Pancreas (tissue), 10 donors: ENCODE data around the gene SERPINB12. TPM values are rescaled to one million over a fixed set of nuclear protein-coding genes. Genes with fewer than 3 reads are reported as not detected.

Source experiments
- ATAC-seq, 4 donors: fragments of 200-7000 bp; cut with Tn5 transposase; one replicate each; pipeline versions ENCODE4 v1.8.0 to v1.9.1; 2020; ENCODE audit warnings: mild to moderate bottlenecking in 4 of 4, moderate library complexity in 4 of 4
- DNase-seq, 6 donors: peaks; one replicate each; pipeline ENCODE4 v3.0.0-alpha.2; 2020
- FAIRE-seq: peaks from 2 replicates; lab custom pipeline; 2012; peaks lifted over from hg19 to GRCh38; lab: Jason Lieb, UNC
- H3K27ac ChIP-seq, 4 donors: fragments of 200-600 bp; sonication (generic); 1 replicate in 3 of 4; 2 replicates in 1 of 4; pipeline versions ENCODE4 v1.5.0 to v1.8.0; 2020
- H3K27me3 ChIP-seq, 4 donors: fragments of 200-600 bp; one replicate each; pipeline ENCODE4 v1.8.0; 2021
- H3K36me3 ChIP-seq, 3 donors: fragments of 200-600 bp; sonication (generic) in 1 of 3; one replicate each; pipeline versions ENCODE4 v1.5.0 to v1.8.0; 2020 to 2021
- H3K4me1 ChIP-seq, 3 donors: fragments of 200-600 bp; one replicate each; pipeline ENCODE4 v1.8.0; 2021
- H3K4me3 ChIP-seq, 4 donors: fragments of 200-600 bp; sonication (generic) in 2 of 4; one replicate each; pipeline versions ENCODE4 v1.5.0 to v1.8.0; 2020 to 2021
- H3K9me3 ChIP-seq, 4 donors: fragments of 200-600 bp; one replicate each; pipeline ENCODE4 v1.8.0; 2021
- WGBS, 2 donors: extraction: QIAGEN DNeasy Blood & Tissue Kit; methylation state at CpG; one replicate each; pipeline ENCODE4 v1.1.7; 2013; 5-methylcytosine and 5-hydroxymethylcytosine counted together
- intact Hi-C, 3 donors: fragments of 100-400 bp; cut with DNase I; formaldehyde crosslinking; loops; one replicate each; pipeline versions ENCODE4 v1.11.1 to v1.14.2; 2022
- polyA plus RNA-seq, 2 donors: library from polyadenylated mRNA; stranded (reverse); fragments of 200-250 nt; gene quantifications; one replicate each; pipeline ENCODE4 v1.2.3, GENCODE V29; 2013
- total RNA-seq, 6 donors: library from RNA; stranded (reverse); fragmentation: NEBNext Ultra II Directional in 4 of 6; extraction: Animal tissue kit (Norgen Biotek cat#: 25700) in 4 of 6; gene quantifications; one replicate each; pipeline versions ENCODE4 v1.2.1 to v1.2.4, GENCODE V29; 2021 to 2023
- TF ChIP-seq, protein P1 (sequence below), 4 donors: fragments of 200-600 bp; sonication (generic) in 3 of 4; IDR thresholded peaks; one replicate each; pipeline versions ENCODE4 v1.5.0 to v1.8.0; 2021; ENCODE audit warnings: antibody characterized with exemption in 4 of 4
- donor health status: healthy with polysubstance abuse.
- donor health status: DM: no; HTN: no; CAD: no; lungs with moderate emphysema.
- donor health status: DM: no; HTN: no; CAD: no.
- donor health status: control.
- donor health status: control.
- donor health status: Bipolar disorder and iron deficiency.
- donor health status: DM: yes; HTN: yes; CAD: no.
- donor health status: DM: no; HTN: no; CAD: no.
- donor health status: DM: no; HTN: no; CAD: no.
- donor health status: DM: yes; HTN: yes; CAD: no.

Gene SERPINB12
- total and polyA plus RNA-seq, 8 donors: not detected

DNA sequence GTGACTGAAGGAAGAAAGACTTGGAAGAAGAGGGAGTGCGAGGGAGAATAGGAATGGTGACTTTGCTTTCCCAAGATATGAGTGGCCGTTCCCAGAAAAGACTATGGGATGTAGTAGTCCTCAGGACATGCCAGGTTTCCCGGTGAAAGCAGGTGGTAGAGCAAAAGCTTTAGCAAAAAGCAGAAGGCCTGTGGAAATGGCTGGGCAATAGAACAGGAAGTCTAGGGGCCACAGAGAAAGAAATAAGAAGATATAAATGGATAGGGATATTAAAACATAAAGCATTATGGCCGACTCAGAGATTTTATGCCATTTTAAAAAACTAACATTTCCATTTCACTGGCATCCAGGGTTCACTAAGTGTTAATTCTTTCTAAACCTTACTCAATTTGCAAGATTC is 43.8 kb downstream of the SERPINB12 start:
- no peaks in the 10 kb centered on the region for H3K4me1 ChIP-seq
- no peaks in the 10 kb centered on the region for H3K27me3 ChIP-seq
- intact Hi-C loops: no loop called here
- TF ChIP-seq, protein P1, sequence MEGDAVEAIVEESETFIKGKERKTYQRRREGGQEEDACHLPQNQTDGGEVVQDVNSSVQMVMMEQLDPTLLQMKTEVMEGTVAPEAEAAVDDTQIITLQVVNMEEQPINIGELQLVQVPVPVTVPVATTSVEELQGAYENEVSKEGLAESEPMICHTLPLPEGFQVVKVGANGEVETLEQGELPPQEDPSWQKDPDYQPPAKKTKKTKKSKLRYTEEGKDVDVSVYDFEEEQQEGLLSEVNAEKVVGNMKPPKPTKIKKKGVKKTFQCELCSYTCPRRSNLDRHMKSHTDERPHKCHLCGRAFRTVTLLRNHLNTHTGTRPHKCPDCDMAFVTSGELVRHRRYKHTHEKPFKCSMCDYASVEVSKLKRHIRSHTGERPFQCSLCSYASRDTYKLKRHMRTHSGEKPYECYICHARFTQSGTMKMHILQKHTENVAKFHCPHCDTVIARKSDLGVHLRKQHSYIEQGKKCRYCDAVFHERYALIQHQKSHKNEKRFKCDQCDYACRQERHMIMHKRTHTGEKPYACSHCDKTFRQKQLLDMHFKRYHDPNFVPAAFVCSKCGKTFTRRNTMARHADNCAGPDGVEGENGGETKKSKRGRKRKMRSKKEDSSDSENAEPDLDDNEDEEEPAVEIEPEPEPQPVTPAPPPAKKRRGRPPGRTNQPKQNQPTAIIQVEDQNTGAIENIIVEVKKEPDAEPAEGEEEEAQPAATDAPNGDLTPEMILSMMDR (IDR thresholded peaks at IDR 0.05): no peak
- DNase-seq: no peak
- no peak for ATAC-seq
- H3K36me3 ChIP-seq: no peaks in the 10 kb centered on the region
- 72 to 76% methylated on average over 4 of the region's 4 CpGs for WGBS, 2 donors
- no peak overlapping the region for H3K4me3 ChIP-seq
- FAIRE-seq: no peak
- H3K27ac ChIP-seq: no peak overlapping the region
- H3K9me3 ChIP-seq: no peaks in the 10 kb centered on the region

GRCh38 chr18:63586431-63586830 is 44.3 kb downstream of the SERPINB12 start:
- intact Hi-C loops: no loop called here
- TF ChIP-seq, protein P1 (IDR thresholded peaks at IDR 0.05): no peak
- no peak overlapping the region for H3K4me3 ChIP-seq
- no peak for ATAC-seq
- DNase-seq: no peak
- H3K27ac ChIP-seq: no peak overlapping the region
- H3K27me3 ChIP-seq: no peaks in the 10 kb centered on the region
- WGBS, 2 donors: 67 to 78% methylated on average over 4 of the region's 4 CpGs
- H3K9me3 ChIP-seq: no peaks in the 10 kb centered on the region
- H3K4me1 ChIP-seq: no peaks in the 10 kb centered on the region
- no peak for FAIRE-seq
- no peaks in the 10 kb centered on the region for H3K36me3 ChIP-seq

GRCh38 chr18:63586966-63587365 is 44.8 kb downstream of the SERPINB12 start, which contains the start of gene SERPINB13:
TSS of gene SERPINB13 (plus strand) at chr18:63587343. CDS start at chr18:63588668, 1,325 bp downstream.
- DNase-seq: no peak
- TF ChIP-seq, protein P1 (IDR thresholded peaks at IDR 0.05): no peak
- Histone ChIP-seq H3K27me3 (no peaks in the 10 kb centered on the region), H3K36me3 (no peaks in the 10 kb centered on the region), H3K4me1 (no peaks in the 10 kb centered on the region), H3K27ac (no peak within 1 kb of the TSS), H3K9me3 (no peaks in the 10 kb centered on the region), H3K4me3 (no peak within 1 kb of the TSS)
- intact Hi-C loops: no loop called here
- WGBS, 2 donors: 78 to 83% methylated on average over 4 of the region's 4 CpGs
- FAIRE-seq: no peak
- no peak for ATAC-seq

DNA sequence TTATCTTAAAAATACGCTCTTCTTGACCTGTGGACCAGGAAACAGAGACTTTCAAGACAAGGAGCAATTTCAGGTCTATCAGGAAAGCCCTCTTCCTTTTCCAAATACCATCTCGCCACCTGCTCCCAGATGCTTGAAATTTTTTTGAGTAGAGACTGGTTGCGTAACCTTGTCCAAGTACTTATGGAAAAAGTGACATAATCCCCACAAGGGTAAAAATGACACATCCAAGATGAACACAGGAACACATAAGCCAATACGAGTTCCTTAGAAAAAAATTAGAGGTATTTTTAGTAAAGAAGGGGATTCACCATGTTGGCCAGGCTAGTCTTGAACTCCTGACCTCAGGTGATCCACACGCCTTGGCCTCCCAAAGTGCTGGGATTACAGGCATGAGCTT is 46.7 kb downstream of the SERPINB12 start:
- FAIRE-seq (no peak), ATAC-seq (no peak), DNase-seq (no peak)
- Histone ChIP-seq H3K4me1 (no peaks in the 10 kb centered on the region), H3K9me3 (no peaks in the 10 kb centered on the region), H3K27ac (no peak overlapping the region), H3K27me3 (no peaks in the 10 kb centered on the region), H3K36me3 (no peaks in the 10 kb centered on the region), H3K4me3 (no peak overlapping the region)
- TF ChIP-seq, protein P1 (IDR thresholded peaks at IDR 0.05): no peak
- intact Hi-C loops: no loop called here
- 53 to 54% methylated on average over 5 of the region's 5 CpGs for WGBS, 2 donors

DNA sequence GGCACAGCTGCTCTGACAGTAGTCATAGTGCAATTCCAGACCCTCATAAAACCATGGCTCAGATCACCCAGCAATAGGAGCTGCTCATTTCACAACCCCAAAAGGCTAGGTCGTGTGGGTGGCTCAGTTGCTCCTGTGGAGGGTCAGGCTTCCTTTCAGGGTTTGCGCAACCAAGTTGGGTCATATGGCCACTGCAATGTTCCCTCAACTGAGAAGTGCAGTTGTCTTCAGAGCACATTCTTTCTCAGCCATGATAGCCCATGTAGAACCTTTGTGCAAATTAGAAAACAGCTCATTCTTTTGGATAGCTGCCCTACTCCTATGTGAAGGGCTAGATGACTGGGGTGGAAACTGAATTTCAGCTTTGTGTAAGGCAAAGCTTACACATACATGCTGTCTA is 48.2 kb downstream of the SERPINB12 start:
- intact Hi-C loops: no loop called here
- WGBS, 2 donors: 67 to 78% methylated on average over 2 of the region's 2 CpGs
- no peak for FAIRE-seq
- no peak overlapping the region for H3K4me3 ChIP-seq
- H3K9me3 ChIP-seq: no peaks in the 10 kb centered on the region
- TF ChIP-seq, protein P1 (IDR thresholded peaks at IDR 0.05): no peak
- H3K27ac ChIP-seq: no peak overlapping the region
- H3K36me3 ChIP-seq: no peaks in the 10 kb centered on the region
- no peaks in the 10 kb centered on the region for H3K27me3 ChIP-seq
- H3K4me1 ChIP-seq: no peaks in the 10 kb centered on the region
- ATAC-seq: peak in 2 of 4 donors; percentile 36 to 44
- no peak for DNase-seq
